Hair follicle dermal papilla cell (primary cell): ENCODE data around the gene PTPRK. TPM values are rescaled to one million over a fixed set of nuclear protein-coding genes. Genes with fewer than 3 reads are reported as not detected.

Experiments
- total RNA-seq: library from RNA; depleted of rRNA; stranded (reverse); fragments of >200 nt; gene quantifications from 2 replicates; pipeline ENCODE4 v1.2.3, GENCODE V29; 2012

PTPRK gene
- total RNA-seq = 147 and 149 TPM in 2 replicates

GRCh38 chr6:128520436-128521281, at the start of gene PTPRK:
Gene PTPRK (minus strand): TSS chr6:128520599. CDS start chr6:128520358, 241 bp downstream.

